Endothelial cell of umbilical vein (primary cell): ENCODE results near the gene TRIM2. TPM values are rescaled to one million over a fixed set of nuclear protein-coding genes. Genes with fewer than 3 reads are reported as not detected.

Experiments used
- BruUV-seq: library from RNA; stranded (reverse); fragments of 400-500 nt; replicated peaks from 2 replicates; lab custom pipeline; 2021; lab: Mats Ljungman, UMichigan
- CTCF ChIA-PET: fragments of 300-600, 350-600 bp; sonication (Branson Sonifier 250); formaldehyde crosslinking; loops from one replicate; lab custom pipeline; 2021; ENCODE audit warnings: antibody characterized with exemption, inconsistent platforms; lab: Charles Lee
- POLR2A ChIA-PET: fragments of 300-600, 350-600 bp; sonication (Branson Sonifier 250); formaldehyde crosslinking; loops from one replicate; lab custom pipeline; 2021; ENCODE audit warnings: antibody characterized with exemption, inconsistent platforms; lab: Charles Lee
- DNase-seq: peaks from one replicate; pipeline ENCODE4 v3.0.0-alpha.2; 2011; ENCODE audit warnings: low read depth, low spot score
- FAIRE-seq: peaks from 2 replicates; lab custom pipeline; 2011; peaks lifted over from hg19 to GRCh38; lab: Jason Lieb, UNC
- H2AFZ ChIP-seq: 2 replicates; pipeline ENCODE4 v1.6.0; 2012; ENCODE audit warnings: low read depth, low read length, control low read depth, inconsistent platforms
- H3K27ac ChIP-seq: 2 replicates; pipeline ENCODE4 v1.5.1; 2011; ENCODE audit warnings: low read depth, mild to moderate bottlenecking, control low read depth, low read length, moderate library complexity; ENCODE audit not compliant: insufficient read depth
- H3K27me3 ChIP-seq, 2 experiments: 2 replicates each; pipeline versions ENCODE4 v1.6.0 to v1.6.1; 2011; ENCODE audit warnings: low read length in 2 of 2, mixed read lengths in 1 of 2; ENCODE audit not compliant: control insufficient read depth in 2 of 2, insufficient read depth in 2 of 2
- H3K36me3 ChIP-seq, 2 experiments: 2 replicates in 1 of 2; 3 replicates in 1 of 2; pipeline ENCODE4 v1.5.1; 2011; ENCODE audit warnings: low read length in 2 of 2, mild to moderate bottlenecking in 1 of 2, moderate library complexity in 1 of 2; ENCODE audit not compliant: control insufficient read depth in 2 of 2, insufficient read depth in 2 of 2; ENCODE audit errors: extremely low read depth in 1 of 2
- H3K4me1 ChIP-seq: 3 replicates; pipeline ENCODE4 v1.5.1; 2011; ENCODE audit warnings: mild to moderate bottlenecking, low read length; ENCODE audit not compliant: control insufficient read depth, insufficient read depth; ENCODE audit errors: extremely low read depth
- H3K4me2 ChIP-seq: 2 replicates; pipeline ENCODE4 v1.6.1; 2011; ENCODE audit warnings: low read length, control low read depth, mixed read lengths; ENCODE audit not compliant: insufficient read depth
- H3K4me3 ChIP-seq, 3 experiments: fragments of 200-600 bp in 1 of 3; sonication (generic), shearing (Covaris generic) in 1 of 3; replicated peaks in 1 of 3; 2 replicates each; pipeline ENCODE4 v1.5.1; 2011 to 2016; ENCODE audit warnings: control low read depth in 3 of 3, low read length in 3 of 3, mild to moderate bottlenecking in 2 of 3, inconsistent platforms in 1 of 3, low read depth in 1 of 3, moderate library complexity in 1 of 3; ENCODE audit not compliant: insufficient read depth in 1 of 3
- H3K79me2 ChIP-seq: 2 replicates; pipeline ENCODE4 v1.6.0; 2012; ENCODE audit warnings: low read length, inconsistent platforms; ENCODE audit not compliant: control insufficient read depth, insufficient read depth
- H3K9ac ChIP-seq: replicated peaks from 2 replicates; pipeline ENCODE3; 2011; ENCODE audit warnings: low read length, control low read depth; ENCODE audit not compliant: insufficient read depth; ENCODE audit errors: extremely low read depth
- H3K9me1 ChIP-seq: replicated peaks from 3 replicates; pipeline ENCODE4 v1.6.0; 2011; ENCODE audit warnings: mild to moderate bottlenecking, low read length; ENCODE audit not compliant: control insufficient read depth, insufficient read depth; ENCODE audit errors: extremely low read depth
- H3K9me3 ChIP-seq: replicated peaks from 2 replicates; pipeline ENCODE4 v1.5.1; 2012; ENCODE audit warnings: low read length, inconsistent platforms; ENCODE audit not compliant: control insufficient read depth, insufficient read depth
- H4K20me1 ChIP-seq: replicated peaks from 2 replicates; pipeline ENCODE3; 2011; ENCODE audit warnings: mild to moderate bottlenecking, low read length; ENCODE audit not compliant: control insufficient read depth, insufficient read depth; ENCODE audit errors: extremely low read depth
- EZH2 ChIP-seq: IDR thresholded peaks from 2 replicates; pipeline ENCODE4 v1.6.1; 2012; ENCODE audit warnings: borderline replicate concordance, low read depth, mild to moderate bottlenecking, moderate library complexity, low read length, inconsistent platforms; ENCODE audit not compliant: severe bottlenecking
- FOS ChIP-seq: IDR thresholded peaks from 2 replicates; pipeline ENCODE4 v1.6.1; 2011; ENCODE audit warnings: mild to moderate bottlenecking, low read length, moderate library complexity, borderline replicate concordance; ENCODE audit not compliant: insufficient read depth
- GATA2 ChIP-seq: IDR thresholded peaks from 2 replicates; pipeline ENCODE4 v1.7.0; 2011; ENCODE audit warnings: low read depth, mild to moderate bottlenecking, moderate library complexity, mixed read lengths, low read length; ENCODE audit not compliant: insufficient read length, insufficient read depth
- JUN ChIP-seq: IDR thresholded peaks from 2 replicates; pipeline ENCODE4 v1.6.1; 2011; ENCODE audit warnings: borderline replicate concordance, low read depth; ENCODE audit not compliant: insufficient read length, insufficient read depth
- MYC ChIP-seq: IDR thresholded peaks from one replicate; pipeline ENCODE4 v1.6.1; 2011; ENCODE audit warnings: mild to moderate bottlenecking, low read depth, low read length
- POLR2A ChIP-seq: IDR thresholded peaks from 2 replicates; pipeline ENCODE4 v1.6.1; 2012; ENCODE audit warnings: low read depth, mild to moderate bottlenecking, control low read depth, low read length
- POLR2AphosphoS5 ChIP-seq: IDR thresholded peaks from 2 replicates; pipeline ENCODE4 v1.6.1; 2012; ENCODE audit warnings: low read depth, mild to moderate bottlenecking, control low read depth, low read length, moderate library complexity; ENCODE audit not compliant: insufficient read depth
- dilution Hi-C: fragments of 300-500 bp; cut with MboI; formaldehyde crosslinking; loops from one replicate; pipeline ENCODE4 v1.15.0; 2019; ENCODE audit warnings: low sequenced_read_pairs; ENCODE audit not compliant: extremely low pct_ligation_motif_present
- intact Hi-C: fragments of 100-400 bp; cut with micrococcal nuclease; formaldehyde crosslinking; loops from one replicate; pipeline ENCODE4 v1.10.0; 2022
- polyA plus RNA-seq, 4 experiments: library from polyadenylated mRNA; depleted of rRNA in 3 of 4; stranded (reverse) in 3 of 4; unstranded in 1 of 4; fragments of >200 nt; gene quantifications; 2 replicates each; pipeline versions ENCODE4 v1.2.1 to v1.2.3, GENCODE V29; 2011 to 2012; ENCODE audit warnings: missing spikeins in 1 of 4
- total RNA-seq: library from RNA; stranded (reverse); gene quantifications from 2 replicates; pipeline ENCODE4 v1.2.3, GENCODE V29; 2021
- TF ChIP-seq, protein P1 (sequence below), 2 donors: IDR thresholded peaks; 1 replicate in 1 of 2; 2 replicates in 1 of 2; pipeline ENCODE4 v1.5.1; 2011; ENCODE audit warnings: low read length in 2 of 2, mild to moderate bottlenecking in 2 of 2, moderate library complexity in 2 of 2, control low read depth in 1 of 2, inconsistent platforms in 1 of 2, low read depth in 1 of 2; ENCODE audit not compliant: insufficient read depth in 1 of 2; ENCODE audit errors: extremely low read depth in 1 of 2
- TF ChIP-seq, protein P2 (sequence below): IDR thresholded peaks from 2 replicates; pipeline ENCODE4 v1.6.1; 2011; ENCODE audit not compliant: insufficient read depth, insufficient read length

Gene TRIM2
- total and polyA plus RNA-seq, 2 donors (not counting 3 experiments of a cell fraction or from before 2014, with no cell fraction given): 6.8 to 19.7 TPM

DNA sequence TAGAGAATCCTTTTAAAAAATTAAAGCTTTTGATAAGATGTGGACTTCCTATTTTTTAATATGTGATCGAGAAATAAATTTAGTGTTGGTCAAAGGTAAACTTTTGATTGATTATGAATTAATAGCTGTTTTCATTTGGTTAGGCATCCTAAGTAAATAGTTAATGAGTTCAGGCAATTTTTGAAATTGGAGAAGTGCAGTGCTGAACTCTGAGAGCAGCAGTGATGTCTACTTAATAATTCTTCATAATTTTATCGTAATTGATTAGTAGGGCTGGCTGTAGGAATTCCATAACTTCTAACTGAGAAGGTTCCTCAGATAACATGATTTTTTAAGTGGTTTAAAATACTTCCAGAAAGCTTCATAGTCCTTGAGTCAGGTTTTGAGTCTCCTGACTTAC, 141.8 kb downstream of the TRIM2 start:
- ChIA-PET POLR2A (interaction anchor here (0.5 to 1.0 kb wide), 2 partner anchors 47 to 121 kb away, joined by 4 to 5 read pairs; partner anchors contain the start of gene TMEM131L), CTCF (interaction anchor here (1.1 to 6.9 kb wide), 12 partner anchors 9 to 297 kb away, joined by 3 to 129 read pairs (median 4); partner anchors contain the start of gene TMEM131L)
- FAIRE-seq (no peak), DNase-seq (no peak)
- dilution Hi-C loops: no loop called here
- TF ChIP-seq JUN (no peak), MYC (no peak)
- TF ChIP-seq, protein P1, sequence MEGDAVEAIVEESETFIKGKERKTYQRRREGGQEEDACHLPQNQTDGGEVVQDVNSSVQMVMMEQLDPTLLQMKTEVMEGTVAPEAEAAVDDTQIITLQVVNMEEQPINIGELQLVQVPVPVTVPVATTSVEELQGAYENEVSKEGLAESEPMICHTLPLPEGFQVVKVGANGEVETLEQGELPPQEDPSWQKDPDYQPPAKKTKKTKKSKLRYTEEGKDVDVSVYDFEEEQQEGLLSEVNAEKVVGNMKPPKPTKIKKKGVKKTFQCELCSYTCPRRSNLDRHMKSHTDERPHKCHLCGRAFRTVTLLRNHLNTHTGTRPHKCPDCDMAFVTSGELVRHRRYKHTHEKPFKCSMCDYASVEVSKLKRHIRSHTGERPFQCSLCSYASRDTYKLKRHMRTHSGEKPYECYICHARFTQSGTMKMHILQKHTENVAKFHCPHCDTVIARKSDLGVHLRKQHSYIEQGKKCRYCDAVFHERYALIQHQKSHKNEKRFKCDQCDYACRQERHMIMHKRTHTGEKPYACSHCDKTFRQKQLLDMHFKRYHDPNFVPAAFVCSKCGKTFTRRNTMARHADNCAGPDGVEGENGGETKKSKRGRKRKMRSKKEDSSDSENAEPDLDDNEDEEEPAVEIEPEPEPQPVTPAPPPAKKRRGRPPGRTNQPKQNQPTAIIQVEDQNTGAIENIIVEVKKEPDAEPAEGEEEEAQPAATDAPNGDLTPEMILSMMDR (IDR thresholded peaks at IDR 0.05; ENCODE audit: extremely low read depth in 1 of 2, insufficient read depth in 1 of 2, low read depth in 1 of 2, low read length in 2 of 2): no peak
- Histone ChIP-seq H3K27ac (no peak overlapping the region), H4K20me1 (no peaks in the 10 kb centered on the region), H3K9me1 (no peaks in the 10 kb centered on the region), H3K9me3 (no peaks in the 10 kb centered on the region), H3K4me2 (peak overlapping the region; percentile 83), H3K36me3 (no peaks in the 10 kb centered on the region), H3K79me2 (peaks cover 4% of the 10 kb centered on the region), H3K9ac (peak overlapping the region; percentile 68), H2AFZ (peak overlapping the region; percentile 66), H3K27me3 (no peaks in the 10 kb centered on the region), H3K4me1 (peaks cover 25% of the 10 kb centered on the region), H3K4me3 (peak overlapping the region in 1 of 3 experiments; percentile 82)
- BruUV-seq: no TSS peak
- intact Hi-C loops: no loop called here

DNA sequence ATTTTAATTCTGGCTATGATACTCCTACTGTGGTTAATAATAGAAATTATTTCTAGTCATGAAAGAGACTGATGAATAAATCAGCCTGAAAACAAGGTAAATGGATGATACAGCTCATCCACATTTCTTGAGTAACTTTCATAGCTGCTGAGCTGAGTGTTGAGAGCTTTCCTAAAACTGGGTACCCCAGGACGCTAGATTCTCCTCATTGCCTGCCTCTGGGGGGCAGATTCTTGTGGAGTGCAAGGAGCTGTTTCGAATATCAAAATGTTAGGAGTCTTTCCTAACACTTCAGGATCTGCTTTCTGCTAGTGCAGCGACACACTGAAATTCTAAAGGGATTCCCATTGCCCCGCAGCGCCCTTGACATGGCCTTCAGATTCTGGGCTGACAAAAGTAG, 142.3 kb downstream of the TRIM2 start:
- dilution Hi-C loops (no loop called here), intact Hi-C loops (no loop called here)
- no TSS peak for BruUV-seq
- H3K9me1 ChIP-seq: no peaks in the 10 kb centered on the region
- H3K4me1 ChIP-seq: peaks cover 20% of the 10 kb centered on the region
- H3K27me3 ChIP-seq: no peaks in the 10 kb centered on the region
- H3K9me3 ChIP-seq: no peaks in the 10 kb centered on the region
- ChIA-PET POLR2A (no interaction called here), CTCF (interaction anchor here (1.3 to 6.9 kb wide), 10 partner anchors 8 to 297 kb away, joined by 3 to 129 read pairs (median 6); partner anchors contain the start of gene TMEM131L)
- no peak overlapping the region for H3K4me2 ChIP-seq
- no peak for FAIRE-seq
- H3K4me3 ChIP-seq: no peak overlapping the region
- H3K79me2 ChIP-seq: peaks cover 4% of the 10 kb centered on the region
- no peak overlapping the region for H3K27ac ChIP-seq
- H3K36me3 ChIP-seq: peaks cover 0 to 2% of the 10 kb centered on the region in 2 experiments
- no peak overlapping the region for H3K9ac ChIP-seq
- no peaks in the 10 kb centered on the region for H4K20me1 ChIP-seq
- no peak for DNase-seq
- no peak overlapping the region for H2AFZ ChIP-seq
- TF ChIP-seq FOS (no peak), EZH2 (no peak), JUN (no peak), MYC (no peak), GATA2 (no peak), POLR2AphosphoS5 (no peak), POLR2A (no peak)
- TF ChIP-seq, protein P2, sequence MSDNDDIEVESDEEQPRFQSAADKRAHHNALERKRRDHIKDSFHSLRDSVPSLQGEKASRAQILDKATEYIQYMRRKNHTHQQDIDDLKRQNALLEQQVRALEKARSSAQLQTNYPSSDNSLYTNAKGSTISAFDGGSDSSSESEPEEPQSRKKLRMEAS: no peak
- TF ChIP-seq, protein P1 (IDR thresholded peaks at IDR 0.05; ENCODE audit: extremely low read depth in 1 of 2, insufficient read depth in 1 of 2, low read depth in 1 of 2, low read length in 2 of 2): no peak
